ENCODE data around the gene SLC16A8. TPM values are rescaled to one million over a fixed set of nuclear protein-coding genes. Genes with fewer than 3 reads are reported as not detected.
A peak's percentile ranks its signal among the peaks of the same experiment; 100 is the strongest.

The SLC16A8 gene
- total and polyA plus RNA-seq, 2 of the 13 experiments (the other 11 are each of a cell fraction or from before 2014, with no cell fraction given): not detected

DNA sequence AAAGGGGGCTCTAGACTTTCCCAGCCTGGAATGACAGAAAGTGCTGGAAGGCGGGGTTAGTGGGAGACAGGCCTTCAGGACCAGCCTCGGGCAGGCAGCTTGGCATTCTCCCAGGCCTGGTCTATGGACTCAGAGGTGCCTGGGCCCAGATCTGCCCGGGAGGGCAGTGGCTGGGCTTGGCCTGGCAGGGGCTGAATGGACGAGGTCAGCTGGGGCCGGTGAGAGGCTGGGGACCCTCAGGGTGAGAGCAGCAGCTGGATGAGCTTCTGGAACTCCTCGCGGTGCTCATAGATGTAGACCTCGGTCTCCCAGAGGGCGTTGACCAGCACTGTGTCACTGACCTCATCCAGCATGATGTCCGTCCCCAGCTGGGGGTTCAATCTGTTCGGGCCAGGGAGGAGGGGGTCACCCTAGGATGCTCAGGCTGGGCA, 28.0 kb upstream of the SLC16A8 start:
- peak overlapping the region; percentile 59 to 76 (median 68); a peak in 4 of 6 replicates for H3K4me3 ChIP-seq (replicated peaks in 1 of 3; ENCODE audit: insufficient read depth in 1 of 3, low read depth in 2 of 3, low read length in 3 of 3)
- POLR2A ChIA-PET: interaction anchor here (1.2 to 6.1 kb wide), 12 partner anchors 9 to 206 kb away, joined by 3 to 60 read pairs (median 6); partner anchors contain the start of genes MAFF and PLA2G6
- peaks cover 70% of the 10 kb centered on the region for H3K4me1 ChIP-seq (ENCODE audit: insufficient read depth, low read length)
- peak overlapping the region; percentile 40; the same call in 1 of the 2 replicates for H3K9ac ChIP-seq (ENCODE audit: insufficient read depth, low read depth, low read length)
- H3K36me3 ChIP-seq (replicated peaks in 1 of 2; ENCODE audit: control insufficient read depth in 1 of 2, insufficient read depth in 2 of 2, low read length in 2 of 2): peaks cover 0 to under 1% of the 10 kb centered on the region in 2 experiments; a peak in 1 of 5 replicates
- H4K20me1 ChIP-seq (ENCODE audit: insufficient read depth, low read length): no peaks in the 10 kb centered on the region; the same call in 1 of the 2 replicates
- CTCF ChIA-PET (ENCODE audit: low intra/inter-chr PET ratio, low total read pairs): no interaction called here
- in situ Hi-C loops (cut with HindIII; ENCODE audit: extremely low pct_ligation_motif_present, low pct_unique_long_range_greater_than_20kb): loop anchor here (10.0 kb wide), 1 partner anchor 93 kb away; the partner anchor contains the start of gene MAFF
- intact Hi-C loops (cut with micrococcal nuclease; ENCODE audit: unreplicated experiment): loop anchor here (5.0 kb wide), 2 partner anchors 90 to 150 kb away; partner anchors contain the start of gene MAFF
- 0% methylated on average over 3 of the region's 11 CpGs for WGBS (ENCODE audit: low lambda C conversion rate)
- peaks cover 3% of the 10 kb centered on the region for H3K79me2 ChIP-seq (ENCODE audit: insufficient read depth, low read length)
- no peak overlapping the region for H3K27ac ChIP-seq (ENCODE audit: extremely low read length, insufficient read depth, low read length)
- peak overlapping the region; percentile 33 for H2AFZ ChIP-seq (ENCODE audit: low read length)
- FAIRE-seq: no peak
- BruUV-seq (replicated peaks): no TSS peak
- no peak for ATAC-seq
- H3K27me3 ChIP-seq (ENCODE audit: control insufficient read depth in 1 of 2, insufficient read depth in 2 of 2, low read length in 2 of 2): no peaks in the 10 kb centered on the region
- peak; percentile 39 for DNase-seq (ENCODE audit: low spot score)
- H3K9me3 ChIP-seq (ENCODE audit: low read length): no peaks in the 10 kb centered on the region
- peak overlapping the region; percentile 95 for H3K4me2 ChIP-seq (ENCODE audit: low read depth, low read length)
- TF ChIP-seq ZBTB7A (CRISPR knock-in tag; IDR thresholded peaks at IDR 0.05): peak; percentile 19; the same call in 1 of the 2 replicates
- peak; percentile 31; the same call in 1 of the 2 replicates for TF ChIP-seq SMAD1 (CRISPR knock-in tag; IDR thresholded peaks at IDR 0.05; ENCODE audit: borderline replicate concordance, low read depth)
- TF ChIP-seq, protein P1, sequence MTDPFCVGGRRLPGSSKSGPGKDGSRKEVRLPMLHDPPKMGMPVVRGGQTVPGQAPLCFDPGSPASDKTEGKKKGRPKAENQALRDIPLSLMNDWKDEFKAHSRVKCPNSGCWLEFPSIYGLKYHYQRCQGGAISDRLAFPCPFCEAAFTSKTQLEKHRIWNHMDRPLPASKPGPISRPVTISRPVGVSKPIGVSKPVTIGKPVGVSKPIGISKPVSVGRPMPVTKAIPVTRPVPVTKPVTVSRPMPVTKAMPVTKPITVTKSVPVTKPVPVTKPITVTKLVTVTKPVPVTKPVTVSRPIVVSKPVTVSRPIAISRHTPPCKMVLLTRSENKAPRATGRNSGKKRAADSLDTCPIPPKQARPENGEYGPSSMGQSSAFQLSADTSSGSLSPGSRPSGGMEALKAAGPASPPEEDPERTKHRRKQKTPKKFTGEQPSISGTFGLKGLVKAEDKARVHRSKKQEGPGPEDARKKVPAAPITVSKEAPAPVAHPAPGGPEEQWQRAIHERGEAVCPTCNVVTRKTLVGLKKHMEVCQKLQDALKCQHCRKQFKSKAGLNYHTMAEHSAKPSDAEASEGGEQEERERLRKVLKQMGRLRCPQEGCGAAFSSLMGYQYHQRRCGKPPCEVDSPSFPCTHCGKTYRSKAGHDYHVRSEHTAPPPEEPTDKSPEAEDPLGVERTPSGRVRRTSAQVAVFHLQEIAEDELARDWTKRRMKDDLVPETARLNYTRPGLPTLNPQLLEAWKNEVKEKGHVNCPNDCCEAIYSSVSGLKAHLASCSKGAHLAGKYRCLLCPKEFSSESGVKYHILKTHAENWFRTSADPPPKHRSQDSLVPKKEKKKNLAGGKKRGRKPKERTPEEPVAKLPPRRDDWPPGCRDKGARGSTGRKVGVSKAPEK (CRISPR knock-in tag; IDR thresholded peaks at IDR 0.05; ENCODE audit: borderline replicate concordance): no peak
- TF ChIP-seq AGO2 (optimal IDR thresholded peaks at IDR 0.05; ENCODE audit: low read depth, low read length): peak; percentile 53
- peak; percentile 12; the same call in 1 of the 2 replicates for TF ChIP-seq ZFY (CRISPR knock-in tag; IDR thresholded peaks at IDR 0.05)
- TF ChIP-seq ZNF337 (CRISPR knock-in tag; IDR thresholded peaks at IDR 0.05; ENCODE audit: borderline replicate concordance, low read depth): no peak
- 0 out of 2 replicates have a peak, but pooled peaks have one; percentile 46 for TF ChIP-seq RXRA (CRISPR knock-in tag; IDR thresholded peaks at IDR 0.05)
- no peak for TF ChIP-seq NR0B2 (CRISPR knock-in tag; IDR thresholded peaks at IDR 0.05)
- TF ChIP-seq ZNF253 (CRISPR knock-in tag; IDR thresholded peaks at IDR 0.05; ENCODE audit: borderline replicate concordance): 0 out of 2 replicates have a peak, but pooled peaks have one; percentile 26
- no peak for TF ChIP-seq HHEX (CRISPR knock-in tag; IDR thresholded peaks at IDR 0.05)
- no peak for TF ChIP-seq ZSCAN22 (CRISPR knock-in tag; IDR thresholded peaks at IDR 0.05)
- no peak for TF ChIP-seq ZSCAN12 (CRISPR knock-in tag; IDR thresholded peaks at IDR 0.05)
- TF ChIP-seq AKAP8 (CRISPR knock-in tag; IDR thresholded peaks at IDR 0.05): 0 out of 2 replicates have a peak, but pooled peaks have one; percentile 37
- TF ChIP-seq SPEN (CRISPR knock-in tag; IDR thresholded peaks at IDR 0.05; ENCODE audit: low read depth): 0 out of 2 replicates have a peak, but pooled peaks have one; percentile 22
- no peak for TF ChIP-seq PITX1 (CRISPR knock-in tag; IDR thresholded peaks at IDR 0.05)
- TF ChIP-seq SALL1 (CRISPR knock-in tag; IDR thresholded peaks at IDR 0.05): peak; percentile 7; the same call in 1 of the 2 replicates
- TF ChIP-seq ZSCAN21 (CRISPR knock-in tag; IDR thresholded peaks at IDR 0.05; ENCODE audit: borderline replicate concordance): 0 out of 2 replicates have a peak, but pooled peaks have one; percentile 25
- 0 out of 2 replicates have a peak, but pooled peaks have one; percentile 17 for TF ChIP-seq RFXAP (CRISPR knock-in tag; IDR thresholded peaks at IDR 0.05; ENCODE audit: borderline replicate concordance)
- TF ChIP-seq TFAP4 (IDR thresholded peaks at IDR 0.05; ENCODE audit: borderline replicate concordance, low read depth): 0 out of 2 replicates have a peak, but pooled peaks have one; percentile 30
- no peak for TF ChIP-seq ETV6 (CRISPR knock-in tag; conservative IDR thresholded peaks at IDR 0.05)
- 0 out of 2 replicates have a peak, but pooled peaks have one; percentile 9 for TF ChIP-seq HOXA3 (CRISPR knock-in tag; IDR thresholded peaks at IDR 0.05)
